ENCODE results near the gene CYBA.

Gene CYBA

GRCh38 chr16:88642881-88643643 lies 7.8 kb downstream of the CYBA start:
- DNase-seq: no peak

GRCh38 chr16:88640498-88641247 lies 10.2 kb downstream of the CYBA start:
- DNase-seq: no peak

GRCh38 chr16:88640039-88640495 lies 10.8 kb downstream of the CYBA start:
- DNase-seq: no peak

GRCh38 chr16:88639231-88640038 lies 11.4 kb downstream of the CYBA start:
- DNase-seq: no peak

- DNase-seq: no peak
These were observed 12.3 kb downstream of the CYBA start, which contains the start of gene IL17C for GRCh38 chr16:88638323-88639230. Gene IL17C, plus strand, starts transcription at chr16:88638572. Its CDS starts 70 bp downstream, at chr16:88638642.

- no peak for DNase-seq
These were observed 14.2 kb downstream of the CYBA start for GRCh38 chr16:88636488-88637265.

GRCh38 chr16:88635671-88636319 lies 15.1 kb downstream of the CYBA start:
- DNase-seq: no peak

- no peak for DNase-seq
These were observed 15.7 kb downstream of the CYBA start for GRCh38 chr16:88634994-88635670.

GRCh38 chr16:88634141-88634993 lies 16.5 kb downstream of the CYBA start:
- DNase-seq: peak; percentile 63 to 65

- peak; percentile 40 to 48 for DNase-seq
These were observed 17.1 kb downstream of the CYBA start for GRCh38 chr16:88633684-88634140.

GRCh38 chr16:88632587-88632930 lies 18.3 kb downstream of the CYBA start:
- no peak for DNase-seq

- DNase-seq: no peak
These were observed 18.8 kb downstream of the CYBA start for GRCh38 chr16:88631920-88632586.

- no peak for DNase-seq
These were observed 19.5 kb downstream of the CYBA start for GRCh38 chr16:88631384-88631783.

GRCh38 chr16:88630941-88631340 lies 19.9 kb downstream of the CYBA start:
- DNase-seq: no peak

- DNase-seq: no peak
These were observed 20.4 kb downstream of the CYBA start for GRCh38 chr16:88630433-88630832.

- no peak for DNase-seq
These were observed 21.0 kb downstream of the CYBA start for GRCh38 chr16:88629835-88630234.

GRCh38 chr16:88628512-88628974 lies 22.3 kb downstream of the CYBA start:
- no peak for DNase-seq

Measured in AML-193 (cell line).